Mesodermal cell (in vitro differentiated cells): ENCODE data around the gene PPP1R1B.

Experiments used
- H3K27ac ChIP-seq: 2 replicates; pipeline ENCODE4 v1.7.0; 2013; ENCODE audit warnings: mild to moderate bottlenecking, low read depth, low read length, moderate library complexity; ENCODE audit not compliant: severe bottlenecking
- H3K36me3 ChIP-seq: 2 replicates; pipeline ENCODE4 v1.7.1; 2013; ENCODE audit warnings: mild to moderate bottlenecking, low read length, moderate library complexity; ENCODE audit not compliant: control insufficient read depth, insufficient read depth
- H3K4me1 ChIP-seq: one replicate; pipeline ENCODE4 v1.7.1; 2013; ENCODE audit warnings: mild to moderate bottlenecking, low read length; ENCODE audit not compliant: insufficient read depth, control insufficient read depth, poor library complexity, severe bottlenecking
- H3K4me3 ChIP-seq: 2 replicates; pipeline ENCODE4 v1.7.0; 2013; ENCODE audit warnings: low read length, control low read depth, mild to moderate bottlenecking; ENCODE audit not compliant: insufficient read depth, poor library complexity, severe bottlenecking; ENCODE audit errors: extremely low read depth
- H3K9me3 ChIP-seq: 2 replicates; pipeline ENCODE4 v1.7.1; 2013; ENCODE audit warnings: mild to moderate bottlenecking, low read length, moderate library complexity; ENCODE audit not compliant: control insufficient read depth
- WGBS, 2 experiments: methylation state at CpG; one replicate each; pipeline ENCODE4 v1.1.5; 2013; ENCODE audit warnings: missing lambda C conversion rate in 2 of 2; ENCODE audit not compliant: insufficient coverage in 2 of 2; 5-methylcytosine and 5-hydroxymethylcytosine counted together

Gene PPP1R1B

GRCh38 chr17:39674179-39674578, 47.4 kb downstream of the PPP1R1B start:
- no peak overlapping the region for H3K27ac ChIP-seq
- H3K4me1 ChIP-seq, result no peaks in the 10 kb centered on the region
- H3K36me3 ChIP-seq, result peaks cover 2% of the 10 kb centered on the region
- WGBS, 2 experiments, result 94 to 95% methylated on average over 5 of the region's 5 CpGs
- H3K9me3 ChIP-seq, result no peaks in the 10 kb centered on the region
- H3K4me3 ChIP-seq, result no peak overlapping the region

- Histone ChIP-seq H3K9me3 (no peaks in the 10 kb centered on the region), H3K36me3 (peaks cover 2% of the 10 kb centered on the region), H3K27ac (no peak overlapping the region), H3K4me1 (peaks cover 4% of the 10 kb centered on the region), H3K4me3 (no peak overlapping the region)
- WGBS, 2 experiments, result 62 to 64% methylated on average over 6 to 8 of the region's 11 CpGs
These were observed 48.1 kb downstream of the PPP1R1B start for GRCh38 chr17:39674702-39675389.

- 84 to 89% methylated on average over 10 of the region's 10 CpGs for WGBS, 2 experiments
- no peak overlapping the region for H3K27ac ChIP-seq
- H3K36me3 ChIP-seq, result peaks cover 2% of the 10 kb centered on the region
- H3K4me3 ChIP-seq, result no peak overlapping the region
- H3K4me1 ChIP-seq, result peaks cover 5% of the 10 kb centered on the region
- no peaks in the 10 kb centered on the region for H3K9me3 ChIP-seq
These were observed 48.8 kb downstream of the PPP1R1B start for GRCh38 chr17:39675390-39676082.

GRCh38 chr17:39676198-39676819, 49.6 kb downstream of the PPP1R1B start:
- 75 to 89% methylated on average over 5 to 6 of the region's 7 CpGs for WGBS, 2 experiments
- H3K4me3 ChIP-seq, result no peak overlapping the region
- peaks cover 5% of the 10 kb centered on the region for H3K4me1 ChIP-seq
- H3K36me3 ChIP-seq, result peaks cover 2% of the 10 kb centered on the region
- no peaks in the 10 kb centered on the region for H3K9me3 ChIP-seq
- no peak overlapping the region for H3K27ac ChIP-seq

GRCh38 chr17:39677072-39677471, 50.3 kb downstream of the PPP1R1B start:
- H3K9me3 ChIP-seq, result no peaks in the 10 kb centered on the region
- WGBS, 2 experiments, result 92 to 94% methylated on average over 6 of the region's 8 CpGs
- H3K4me3 ChIP-seq, result no peak overlapping the region
- H3K27ac ChIP-seq, result no peak overlapping the region
- H3K36me3 ChIP-seq, result peaks cover 2% of the 10 kb centered on the region
- H3K4me1 ChIP-seq, result peaks cover 5% of the 10 kb centered on the region

GRCh38 chr17:39677542-39678339, 51.0 kb downstream of the PPP1R1B start:
- no peaks in the 10 kb centered on the region for H3K9me3 ChIP-seq
- H3K4me1 ChIP-seq, result peaks cover 5% of the 10 kb centered on the region
- WGBS, 2 experiments, result 89 to 92% methylated on average over 11 to 12 of the region's 13 CpGs
- H3K27ac ChIP-seq, result no peak overlapping the region
- no peak overlapping the region for H3K4me3 ChIP-seq
- peaks cover 2% of the 10 kb centered on the region for H3K36me3 ChIP-seq

- H3K36me3 ChIP-seq, result peaks cover 2% of the 10 kb centered on the region
- peaks cover 5% of the 10 kb centered on the region for H3K4me1 ChIP-seq
- 84 to 86% methylated on average over 9 to 12 of the region's 13 CpGs for WGBS, 2 experiments
- H3K9me3 ChIP-seq, result no peaks in the 10 kb centered on the region
- H3K4me3 ChIP-seq, result no peak overlapping the region
- H3K27ac ChIP-seq, result no peak overlapping the region
These were observed 51.8 kb downstream of the PPP1R1B start for GRCh38 chr17:39678340-39679116.

GRCh38 chr17:39679521-39680192, 52.9 kb downstream of the PPP1R1B start:
- H3K4me3 ChIP-seq, result no peak overlapping the region
- H3K4me1 ChIP-seq, result peaks cover 5% of the 10 kb centered on the region
- WGBS, 2 experiments, result 89 to 90% methylated on average over 11 to 12 of the region's 12 CpGs
- no peak overlapping the region for H3K27ac ChIP-seq
- peaks cover 2% of the 10 kb centered on the region for H3K36me3 ChIP-seq
- no peaks in the 10 kb centered on the region for H3K9me3 ChIP-seq

GRCh38 chr17:39683295-39683939, 56.7 kb downstream of the PPP1R1B start:
- H3K36me3 ChIP-seq, result no peaks in the 10 kb centered on the region
- peaks cover 6% of the 10 kb centered on the region for H3K4me1 ChIP-seq
- no peak overlapping the region for H3K4me3 ChIP-seq
- H3K9me3 ChIP-seq, result peaks cover 3% of the 10 kb centered on the region
- no peak overlapping the region for H3K27ac ChIP-seq
- WGBS, 2 experiments, result 85 to 94% methylated on average over 7 of the region's 9 CpGs
